Measurements from ENCODE around the gene RAD51C.

DNA sequence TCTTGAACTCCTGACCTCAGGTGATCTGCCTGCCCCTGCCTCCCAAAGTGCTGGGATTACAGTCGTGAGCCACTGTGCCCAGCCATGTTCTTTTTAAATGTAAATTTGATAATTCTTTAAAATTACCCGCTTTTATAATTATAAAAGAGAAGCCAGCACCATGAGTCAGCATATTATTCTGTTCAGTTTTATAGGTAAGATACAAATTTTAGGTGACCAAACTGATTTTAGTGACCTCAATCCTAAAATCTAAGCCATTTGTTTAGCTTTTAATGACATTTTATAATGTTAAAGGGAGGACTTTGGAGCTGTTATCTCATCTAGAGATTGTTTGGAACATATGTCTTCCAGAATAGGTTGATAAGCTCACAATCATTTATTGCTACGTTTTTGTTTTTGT is 42.4 kb downstream of the RAD51C start:
- TF ChIP-seq, protein P1, sequence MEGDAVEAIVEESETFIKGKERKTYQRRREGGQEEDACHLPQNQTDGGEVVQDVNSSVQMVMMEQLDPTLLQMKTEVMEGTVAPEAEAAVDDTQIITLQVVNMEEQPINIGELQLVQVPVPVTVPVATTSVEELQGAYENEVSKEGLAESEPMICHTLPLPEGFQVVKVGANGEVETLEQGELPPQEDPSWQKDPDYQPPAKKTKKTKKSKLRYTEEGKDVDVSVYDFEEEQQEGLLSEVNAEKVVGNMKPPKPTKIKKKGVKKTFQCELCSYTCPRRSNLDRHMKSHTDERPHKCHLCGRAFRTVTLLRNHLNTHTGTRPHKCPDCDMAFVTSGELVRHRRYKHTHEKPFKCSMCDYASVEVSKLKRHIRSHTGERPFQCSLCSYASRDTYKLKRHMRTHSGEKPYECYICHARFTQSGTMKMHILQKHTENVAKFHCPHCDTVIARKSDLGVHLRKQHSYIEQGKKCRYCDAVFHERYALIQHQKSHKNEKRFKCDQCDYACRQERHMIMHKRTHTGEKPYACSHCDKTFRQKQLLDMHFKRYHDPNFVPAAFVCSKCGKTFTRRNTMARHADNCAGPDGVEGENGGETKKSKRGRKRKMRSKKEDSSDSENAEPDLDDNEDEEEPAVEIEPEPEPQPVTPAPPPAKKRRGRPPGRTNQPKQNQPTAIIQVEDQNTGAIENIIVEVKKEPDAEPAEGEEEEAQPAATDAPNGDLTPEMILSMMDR (conservative IDR thresholded peaks at IDR 0.05), result no peak
- no peak for TF ChIP-seq EZH2 (IDR thresholded peaks at IDR 0.05; ENCODE audit: low read depth)

Measured in PC-9 (cell line).